GM19438 (cell line): ENCODE data around the gene NT5DC3.

Experiments
- ATAC-seq: cut with Tn5 transposase; IDR thresholded peaks from one replicate; pipeline ENCODE4 v1.9.1; 2021; ENCODE audit warnings: low read depth; ENCODE audit not compliant: unreplicated experiment

NT5DC3 gene

GRCh38 chr12:103833095-103833775 lies 7.8 kb downstream of the NT5DC3 start:
- no peak for ATAC-seq

- ATAC-seq = no peak
Measured at GRCh38 chr12:103832048-103832997, 8.7 kb downstream of the NT5DC3 start.

- no peak for ATAC-seq
Measured at GRCh38 chr12:103830730-103831320, 10.2 kb downstream of the NT5DC3 start.

GRCh38 chr12:103830025-103830725 lies 10.9 kb downstream of the NT5DC3 start:
- no peak for ATAC-seq

- ATAC-seq = no peak
Measured at GRCh38 chr12:103829092-103829491, 11.9 kb downstream of the NT5DC3 start.

- no peak for ATAC-seq
Measured at GRCh38 chr12:103827911-103828391, 13.1 kb downstream of the NT5DC3 start.

GRCh38 chr12:103824845-103825244 lies 16.2 kb downstream of the NT5DC3 start:
- ATAC-seq = no peak

- no peak for ATAC-seq
Measured at GRCh38 chr12:103824290-103824689, 16.7 kb downstream of the NT5DC3 start.

- no peak for ATAC-seq
Measured at GRCh38 chr12:103823871-103824270, 17.2 kb downstream of the NT5DC3 start.

GRCh38 chr12:103821773-103822172 lies 19.3 kb downstream of the NT5DC3 start:
- ATAC-seq = no peak

GRCh38 chr12:103820881-103821489 lies 20.0 kb downstream of the NT5DC3 start:
- no peak for ATAC-seq

- ATAC-seq = no peak
Measured at GRCh38 chr12:103820361-103820760, 20.7 kb downstream of the NT5DC3 start.

GRCh38 chr12:103819892-103820291 lies 21.1 kb downstream of the NT5DC3 start:
- ATAC-seq = no peak

GRCh38 chr12:103819312-103819711 lies 21.7 kb downstream of the NT5DC3 start:
- no peak for ATAC-seq

- no peak for ATAC-seq
Measured at GRCh38 chr12:103817791-103818190, 23.2 kb downstream of the NT5DC3 start.

GRCh38 chr12:103816663-103817062 lies 24.4 kb downstream of the NT5DC3 start:
- no peak for ATAC-seq

GRCh38 chr12:103814436-103814835 lies 26.6 kb downstream of the NT5DC3 start:
- ATAC-seq = no peak

GRCh38 chr12:103813949-103814348 lies 27.1 kb downstream of the NT5DC3 start:
- no peak for ATAC-seq

- no peak for ATAC-seq
Measured at GRCh38 chr12:103813426-103813825, 27.6 kb downstream of the NT5DC3 start.

- no peak for ATAC-seq
Measured at GRCh38 chr12:103812789-103813188, 28.2 kb downstream of the NT5DC3 start.
